SU-DHL-6 (cell line): ENCODE data around the gene GOLGA6L24.
"Not testable (repeated sequence)": the region's sequence is repeated elsewhere in the genome, so short reads cannot be mapped to it uniquely, and the experiment has no call there.

Experiments
- CTCF ChIP-seq: fragments of 200-600 bp; sonication (generic); IDR thresholded peaks from one replicate; pipeline ENCODE4 v1.5.1; 2017; ENCODE audit warnings: antibody characterized with exemption, mild to moderate bottlenecking, low read length, moderate library complexity; ENCODE audit not compliant: insufficient read depth, poor library complexity, severe bottlenecking
- EZH2phosphoT487 ChIP-seq: fragments of 200-600 bp; sonication (generic), shearing (Covaris generic); conservative IDR thresholded peaks from 2 replicates; pipeline ENCODE4 v1.6.1; 2018; ENCODE audit warnings: mild to moderate bottlenecking, antibody characterized with exemption, low read length, moderate library complexity, mixed read lengths

GRCh38 chr15:28402774-28403435, 45.0 kb upstream of the GOLGA6L24 start:
- TF ChIP-seq CTCF, EZH2phosphoT487: not testable (repeated sequence)
